PC-3 (cell line): ENCODE measurements around the gene AGAP1. TPM values are rescaled to one million over a fixed set of nuclear protein-coding genes. Genes with fewer than 3 reads are reported as not detected.

Source experiments
- ATAC-seq: fragments of 200-7000 bp; cut with Tn5 transposase; 2 replicates; pipeline ENCODE4 v1.9.1; 2020; ENCODE audit warnings: mild to moderate bottlenecking, moderate library complexity
- BruUV-seq: library from RNA; stranded (reverse); fragments of 400-500 nt; replicated peaks from 2 replicates; lab custom pipeline; 2021; lab: Mats Ljungman, UMichigan
- CTCF ChIA-PET: fragments of 300-600 bp; sonication (Branson Sonifier 250); formaldehyde crosslinking; loops from one replicate; lab custom pipeline; 2022; ENCODE audit warnings: antibody characterized with exemption; lab: Charles Lee
- POLR2A ChIA-PET: fragments of 300-600 bp; sonication (Branson Sonifier 250); formaldehyde crosslinking; loops from one replicate; lab custom pipeline; 2022; ENCODE audit warnings: antibody characterized with exemption; ENCODE audit not compliant: unreplicated experiment; lab: Charles Lee
- DNase-seq: peaks from one replicate; pipeline ENCODE4 v3.0.0-alpha.2; 2015
- H2AFZ ChIP-seq: fragments of 300-600 bp; sonication (generic); 2 replicates; pipeline ENCODE4 v1.6.0; 2016; ENCODE audit warnings: antibody characterized with exemption, low read length
- H3F3A ChIP-seq: fragments of 300-600 bp; sonication (generic); one replicate; pipeline ENCODE4 v1.6.0; 2017; ENCODE audit warnings: antibody characterized with exemption, low read length, control low read depth, mild to moderate bottlenecking; ENCODE audit not compliant: unreplicated experiment
- H3K27ac ChIP-seq: fragments of 300-600 bp; sonication (generic); 2 replicates; pipeline ENCODE4 v1.5.1; 2016; ENCODE audit warnings: mild to moderate bottlenecking, low read length
- H3K27me3 ChIP-seq: fragments of 300-600 bp; sonication (generic); 2 replicates; pipeline ENCODE4 v1.6.1; 2016; ENCODE audit warnings: low read length, mixed read lengths
- H3K36me3 ChIP-seq: fragments of 300-600 bp; sonication (generic); 2 replicates; pipeline ENCODE4 v1.6.1; 2016; ENCODE audit warnings: low read depth, mixed run types, low read length, mixed read lengths
- H3K4me1 ChIP-seq: fragments of 300-600 bp; sonication (generic); 2 replicates; pipeline ENCODE4 v1.5.1; 2016; ENCODE audit warnings: low read length; ENCODE audit not compliant: insufficient read depth
- H3K4me2 ChIP-seq: fragments of 300-600 bp; sonication (generic); 2 replicates; pipeline ENCODE4 v1.6.0; 2016; ENCODE audit warnings: low read length
- H3K4me3 ChIP-seq: fragments of 300-600 bp; sonication (generic); 2 replicates; pipeline ENCODE4 v1.5.1; 2016; ENCODE audit warnings: mild to moderate bottlenecking, low read length, mixed read lengths
- H3K79me2 ChIP-seq: fragments of 300-600 bp; sonication (generic); 2 replicates; pipeline ENCODE4 v1.6.1; 2017; ENCODE audit warnings: low read length, mixed read lengths
- H3K9ac ChIP-seq: fragments of 300-600 bp; sonication (generic); 2 replicates; pipeline ENCODE4 v1.6.0; 2016; ENCODE audit warnings: mild to moderate bottlenecking, low read length
- H3K9me2 ChIP-seq: fragments of 300-600 bp; sonication (generic); replicated peaks from 2 replicates; pipeline ENCODE4 v1.6.1; 2016; ENCODE audit warnings: mixed run types, low read length, mixed read lengths
- H3K9me3 ChIP-seq: fragments of 300-600 bp; sonication (generic); 2 replicates; pipeline ENCODE4 v1.6.1; 2016; ENCODE audit warnings: low read length, mixed read lengths
- H4K20me1 ChIP-seq: fragments of 300-600 bp; sonication (generic); 2 replicates; pipeline ENCODE4 v1.6.1; 2016; ENCODE audit warnings: low read length, mixed read lengths
- EZH2 ChIP-seq: fragments of 300-600 bp; sonication (generic); IDR thresholded peaks from one replicate; pipeline ENCODE4 v1.6.1; 2017; ENCODE audit warnings: antibody characterized with exemption, mild to moderate bottlenecking, low read length; ENCODE audit not compliant: unreplicated experiment
- EZH2phosphoT487 ChIP-seq: fragments of 300-600 bp; sonication (generic); IDR thresholded peaks from 2 replicates; pipeline ENCODE4 v1.6.1; 2018; ENCODE audit warnings: mild to moderate bottlenecking, antibody characterized with exemption, low read length, borderline replicate concordance
- intact Hi-C: fragments of 100-400 bp; cut with micrococcal nuclease; formaldehyde crosslinking; loops from 2 replicates; pipeline ENCODE4 v1.9.0; 2023
- total RNA-seq: library from RNA; depleted of rRNA; stranded (reverse); fragments of >200 nt; gene quantifications from 2 replicates; pipeline ENCODE4 v1.2.3, GENCODE V29; 2014
- TF ChIP-seq, protein P1 (sequence below): fragments of 300-600 bp; sonication (generic); conservative IDR thresholded peaks from 2 replicates; pipeline ENCODE4 v1.5.1; 2017; ENCODE audit warnings: antibody characterized with exemption, low read depth, mild to moderate bottlenecking, low read length

Gene AGAP1
- total RNA-seq, 1 experiment from 2014 or later, result 31.0 TPM

- no peak overlapping the region for H3K4me3 ChIP-seq
- H3K9me2 ChIP-seq, result no peaks in the 10 kb centered on the region
- H4K20me1 ChIP-seq, result 0 out of 2 replicates have a peak, but pooled peaks cover under 1% of the 10 kb centered on the region
- ATAC-seq (no peak), DNase-seq (no peak)
- TF ChIP-seq, protein P1, sequence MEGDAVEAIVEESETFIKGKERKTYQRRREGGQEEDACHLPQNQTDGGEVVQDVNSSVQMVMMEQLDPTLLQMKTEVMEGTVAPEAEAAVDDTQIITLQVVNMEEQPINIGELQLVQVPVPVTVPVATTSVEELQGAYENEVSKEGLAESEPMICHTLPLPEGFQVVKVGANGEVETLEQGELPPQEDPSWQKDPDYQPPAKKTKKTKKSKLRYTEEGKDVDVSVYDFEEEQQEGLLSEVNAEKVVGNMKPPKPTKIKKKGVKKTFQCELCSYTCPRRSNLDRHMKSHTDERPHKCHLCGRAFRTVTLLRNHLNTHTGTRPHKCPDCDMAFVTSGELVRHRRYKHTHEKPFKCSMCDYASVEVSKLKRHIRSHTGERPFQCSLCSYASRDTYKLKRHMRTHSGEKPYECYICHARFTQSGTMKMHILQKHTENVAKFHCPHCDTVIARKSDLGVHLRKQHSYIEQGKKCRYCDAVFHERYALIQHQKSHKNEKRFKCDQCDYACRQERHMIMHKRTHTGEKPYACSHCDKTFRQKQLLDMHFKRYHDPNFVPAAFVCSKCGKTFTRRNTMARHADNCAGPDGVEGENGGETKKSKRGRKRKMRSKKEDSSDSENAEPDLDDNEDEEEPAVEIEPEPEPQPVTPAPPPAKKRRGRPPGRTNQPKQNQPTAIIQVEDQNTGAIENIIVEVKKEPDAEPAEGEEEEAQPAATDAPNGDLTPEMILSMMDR, result no peak
- TF ChIP-seq EZH2phosphoT487 (no peak), EZH2 (no peak)
- no TSS peak for BruUV-seq
- ChIA-PET CTCF (no interaction called here), POLR2A (no interaction called here)
- no peak overlapping the region for H3K9ac ChIP-seq
- no peak overlapping the region for H2AFZ ChIP-seq
- no peaks in the 10 kb centered on the region for H3K9me3 ChIP-seq
- intact Hi-C loops, result no loop called here
- no peak overlapping the region for H3K4me2 ChIP-seq
- H3K79me2 ChIP-seq, result peaks cover 89% of the 10 kb centered on the region
- peaks cover 13% of the 10 kb centered on the region for H3K4me1 ChIP-seq
- H3K27me3 ChIP-seq, result no peaks in the 10 kb centered on the region
- no peaks in the 10 kb centered on the region for H3K36me3 ChIP-seq
- H3K27ac ChIP-seq, result no peak overlapping the region
- no peaks in the 10 kb centered on the region for H3F3A ChIP-seq
These were observed 204.2 kb downstream of the AGAP1 start for GRCh38 chr2:235698028-235698427.

GRCh38 chr2:235698491-235698890 is 204.6 kb downstream of the AGAP1 start:
- Histone ChIP-seq H3K36me3 (no peaks in the 10 kb centered on the region), H3K9me3 (no peaks in the 10 kb centered on the region), H3K4me2 (no peak overlapping the region), H3K4me1 (peaks cover 17% of the 10 kb centered on the region), H3K9ac (no peak overlapping the region), H3F3A (no peaks in the 10 kb centered on the region), H3K27ac (no peak overlapping the region), H3K9me2 (no peaks in the 10 kb centered on the region), H3K27me3 (no peaks in the 10 kb centered on the region), H3K79me2 (peaks cover 85% of the 10 kb centered on the region), H2AFZ (no peak overlapping the region), H3K4me3 (no peak overlapping the region), H4K20me1 (no peaks in the 10 kb centered on the region)
- BruUV-seq, result no TSS peak
- DNase-seq (no peak), ATAC-seq (no peak)
- intact Hi-C loops, result no loop called here
- no peak for TF ChIP-seq EZH2
- TF ChIP-seq EZH2phosphoT487, result no peak
- TF ChIP-seq, protein P1, result no peak
- ChIA-PET POLR2A (no interaction called here), CTCF (no interaction called here)

DNA sequence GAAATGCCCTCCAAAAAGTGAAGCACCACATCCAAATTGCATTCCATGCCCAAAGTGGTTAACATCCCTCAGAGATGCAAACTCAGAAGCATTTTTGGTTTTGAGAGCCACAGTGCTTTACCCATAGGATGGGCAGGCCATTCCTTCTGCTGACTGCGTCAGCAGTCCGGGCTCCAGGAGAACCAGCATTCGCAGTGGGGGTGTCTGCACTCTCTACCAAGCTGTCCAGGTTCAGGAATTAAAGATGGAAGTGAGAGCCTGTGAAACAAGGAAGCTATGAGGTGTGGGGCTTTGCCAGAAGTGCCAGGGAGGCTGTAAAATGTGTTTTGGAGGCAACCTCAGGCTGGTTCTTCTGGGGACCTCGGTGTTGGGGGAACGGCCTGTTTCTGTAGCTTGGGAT is 205.7 kb downstream of the AGAP1 start:
- intact Hi-C loops, result no loop called here
- H3K27ac ChIP-seq, result no peak overlapping the region
- no TSS peak for BruUV-seq
- ChIA-PET CTCF (no interaction called here), POLR2A (no interaction called here)
- H3K9me3 ChIP-seq, result no peaks in the 10 kb centered on the region
- H3K4me2 ChIP-seq, result no peak overlapping the region
- peaks cover 88% of the 10 kb centered on the region for H3K79me2 ChIP-seq
- ATAC-seq, result no peak
- no peak overlapping the region for H2AFZ ChIP-seq
- no peak overlapping the region for H3K9ac ChIP-seq
- no peaks in the 10 kb centered on the region for H4K20me1 ChIP-seq
- H3K4me1 ChIP-seq, result peaks cover 24% of the 10 kb centered on the region
- no peak for DNase-seq
- no peaks in the 10 kb centered on the region for H3K36me3 ChIP-seq
- TF ChIP-seq EZH2phosphoT487, result no peak
- TF ChIP-seq, protein P1, result no peak
- TF ChIP-seq EZH2, result no peak
- no peaks in the 10 kb centered on the region for H3K27me3 ChIP-seq
- no peaks in the 10 kb centered on the region for H3F3A ChIP-seq
- no peak overlapping the region for H3K4me3 ChIP-seq
- H3K9me2 ChIP-seq, result no peaks in the 10 kb centered on the region
